KMS-11 (cell line): ENCODE measurements around the gene ZNF124.

Experiments
- H2AFZ ChIP-seq: fragments of 200-600 bp; sonication (generic); 2 replicates; pipeline ENCODE4 v1.6.1; 2016; ENCODE audit warnings: antibody characterized with exemption, mixed run types, low read depth
- H3K27ac ChIP-seq: fragments of 200-600 bp; sonication (generic); 2 replicates; pipeline ENCODE4 v1.6.1; 2016; ENCODE audit warnings: mild to moderate bottlenecking, mixed run types
- H3K27me3 ChIP-seq: fragments of 200-600 bp; sonication (generic); 2 replicates; pipeline ENCODE4 v1.6.1; 2017; ENCODE audit warnings: mild to moderate bottlenecking, low read depth, mixed run types, moderate library complexity; ENCODE audit not compliant: insufficient read depth
- H3K36me3 ChIP-seq: fragments of 200-600 bp; sonication (generic); 2 replicates; pipeline ENCODE4 v1.6.1; 2017; ENCODE audit warnings: mild to moderate bottlenecking, mixed run types; ENCODE audit not compliant: insufficient read depth
- H3K4me1 ChIP-seq: fragments of 200-600 bp; sonication (generic); 2 replicates; pipeline ENCODE4 v1.6.1; 2016; ENCODE audit warnings: mild to moderate bottlenecking, low read depth, mixed run types; ENCODE audit not compliant: poor library complexity, severe bottlenecking
- H3K4me2 ChIP-seq: fragments of 200-600 bp; sonication (generic); 2 replicates; pipeline ENCODE4 v1.7.0; 2016; ENCODE audit warnings: mild to moderate bottlenecking, mixed run types
- H3K4me3 ChIP-seq: fragments of 200-600 bp; sonication (generic); IDR thresholded peaks from 2 replicates; pipeline ENCODE4 v1.6.1; 2017; ENCODE audit warnings: low read depth, low read length, mixed read lengths; ENCODE audit not compliant: insufficient read depth
- H3K79me2 ChIP-seq: fragments of 200-600 bp; sonication (generic); 2 replicates; pipeline ENCODE4 v1.6.1; 2016; ENCODE audit warnings: low read depth, mixed run types; ENCODE audit not compliant: insufficient read depth
- H3K9ac ChIP-seq: fragments of 200-600 bp; sonication (generic); 2 replicates; pipeline ENCODE4 v1.6.1; 2016; ENCODE audit warnings: mild to moderate bottlenecking, mixed run types
- H4K20me1 ChIP-seq: fragments of 200-600 bp; sonication (generic); 2 replicates; pipeline ENCODE4 v1.6.1; 2016; ENCODE audit warnings: mild to moderate bottlenecking, mixed run types; ENCODE audit not compliant: insufficient read depth
- CTCF ChIP-seq: fragments of 200-600 bp; sonication (generic); conservative IDR thresholded peaks from 2 replicates; pipeline ENCODE4 v1.6.1; 2017; ENCODE audit warnings: low read depth, mild to moderate bottlenecking, antibody characterized with exemption, low read length, moderate library complexity, mixed read lengths

ZNF124 gene

GRCh38 chr1:247111700-247112478 lies 59.9 kb downstream of the ZNF124 start:
- H2AFZ ChIP-seq, result no peak overlapping the region; the same call in 1 of the 2 replicates
- no peak overlapping the region for H3K4me3 ChIP-seq
- TF ChIP-seq CTCF, result no peak
- H3K27me3 ChIP-seq, result no peaks in the 10 kb centered on the region
- H3K79me2 ChIP-seq, result no peaks in the 10 kb centered on the region
- H4K20me1 ChIP-seq, result no peaks in the 10 kb centered on the region
- H3K9ac ChIP-seq, result no peak overlapping the region
- no peaks in the 10 kb centered on the region for H3K4me1 ChIP-seq
- no peaks in the 10 kb centered on the region for H3K36me3 ChIP-seq
- no peak overlapping the region for H3K4me2 ChIP-seq
- no peak overlapping the region for H3K27ac ChIP-seq

- H3K9ac ChIP-seq, result no peak overlapping the region
- no peaks in the 10 kb centered on the region for H3K36me3 ChIP-seq
- H2AFZ ChIP-seq, result no peak overlapping the region
Measured at GRCh38 chr1:247111259-247111699, 60.5 kb downstream of the ZNF124 start.

GRCh38 chr1:247110627-247111258 lies 61.1 kb downstream of the ZNF124 start:
- no peak for TF ChIP-seq CTCF
- H3K27ac ChIP-seq, result no peak overlapping the region
- H3K9ac ChIP-seq, result no peak overlapping the region
- no peaks in the 10 kb centered on the region for H4K20me1 ChIP-seq
- no peak overlapping the region for H3K4me3 ChIP-seq
- no peaks in the 10 kb centered on the region for H3K79me2 ChIP-seq
- H3K4me2 ChIP-seq, result no peak overlapping the region
- H3K36me3 ChIP-seq, result no peaks in the 10 kb centered on the region
- H3K4me1 ChIP-seq, result no peaks in the 10 kb centered on the region
- no peaks in the 10 kb centered on the region for H3K27me3 ChIP-seq
- no peak overlapping the region for H2AFZ ChIP-seq

More at GRCh38 chr1:247111259-247111699, 60.5 kb downstream of the ZNF124 start:
- Histone ChIP-seq H3K4me2 (no peak overlapping the region), H3K4me1 (no peaks in the 10 kb centered on the region), H3K4me3 (no peak overlapping the region), H3K79me2 (no peaks in the 10 kb centered on the region), H3K27me3 (no peaks in the 10 kb centered on the region), H3K27ac (no peak overlapping the region), H4K20me1 (no peaks in the 10 kb centered on the region)
- TF ChIP-seq CTCF, result no peak

DNA sequence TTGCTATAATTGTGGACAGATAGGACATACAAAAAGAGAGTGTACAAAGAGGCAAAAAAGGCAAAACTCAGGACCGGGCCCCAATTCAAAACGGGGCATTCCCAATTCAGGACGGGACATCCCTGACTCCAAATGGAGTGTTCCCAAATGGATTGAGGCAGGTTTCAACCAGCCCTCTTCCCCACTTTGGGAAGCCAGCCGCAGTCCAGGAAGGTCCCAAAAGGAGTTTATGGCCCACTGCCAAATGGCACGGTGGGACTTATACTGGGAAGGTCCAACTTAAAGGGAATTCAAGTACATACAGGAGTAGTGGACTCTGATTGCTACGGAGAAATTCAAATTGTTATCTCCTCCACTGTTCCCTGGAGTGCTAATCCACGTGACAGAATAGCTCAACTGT lies 64.1 kb downstream of the ZNF124 start:
- H3K27me3 ChIP-seq, result no peaks in the 10 kb centered on the region
- no peak overlapping the region for H3K4me3 ChIP-seq
- no peaks in the 10 kb centered on the region for H4K20me1 ChIP-seq
- peaks cover 5% of the 10 kb centered on the region; the same call in 1 of the 2 replicates for H3K79me2 ChIP-seq
- TF ChIP-seq CTCF, result no peak
- H3K4me1 ChIP-seq, result no peaks in the 10 kb centered on the region
- H3K4me2 ChIP-seq, result no peak overlapping the region
- no peak overlapping the region for H3K27ac ChIP-seq
- H2AFZ ChIP-seq, result no peak overlapping the region
- peaks cover 3% of the 10 kb centered on the region; the same call in 1 of the 2 replicates for H3K36me3 ChIP-seq
- H3K9ac ChIP-seq, result no peak overlapping the region
